Activated CD4-positive, alpha-beta T cell treated with anti-CD3 and anti-CD28 coated beads, Interleukin-2, amount 50 U/mL, for 1 hour (primary cell): ENCODE results near the gene RASSF7.
A peak's percentile ranks its signal among the peaks of the same experiment; 100 is the strongest.

Experiments
- DNase-seq: peaks from one replicate; pipeline ENCODE4 v3.0.0-alpha.2; 2020

Gene RASSF7

GRCh38 chr11:532986-533585, 27.7 kb upstream of the RASSF7 start:
- DNase-seq: no peak

DNA sequence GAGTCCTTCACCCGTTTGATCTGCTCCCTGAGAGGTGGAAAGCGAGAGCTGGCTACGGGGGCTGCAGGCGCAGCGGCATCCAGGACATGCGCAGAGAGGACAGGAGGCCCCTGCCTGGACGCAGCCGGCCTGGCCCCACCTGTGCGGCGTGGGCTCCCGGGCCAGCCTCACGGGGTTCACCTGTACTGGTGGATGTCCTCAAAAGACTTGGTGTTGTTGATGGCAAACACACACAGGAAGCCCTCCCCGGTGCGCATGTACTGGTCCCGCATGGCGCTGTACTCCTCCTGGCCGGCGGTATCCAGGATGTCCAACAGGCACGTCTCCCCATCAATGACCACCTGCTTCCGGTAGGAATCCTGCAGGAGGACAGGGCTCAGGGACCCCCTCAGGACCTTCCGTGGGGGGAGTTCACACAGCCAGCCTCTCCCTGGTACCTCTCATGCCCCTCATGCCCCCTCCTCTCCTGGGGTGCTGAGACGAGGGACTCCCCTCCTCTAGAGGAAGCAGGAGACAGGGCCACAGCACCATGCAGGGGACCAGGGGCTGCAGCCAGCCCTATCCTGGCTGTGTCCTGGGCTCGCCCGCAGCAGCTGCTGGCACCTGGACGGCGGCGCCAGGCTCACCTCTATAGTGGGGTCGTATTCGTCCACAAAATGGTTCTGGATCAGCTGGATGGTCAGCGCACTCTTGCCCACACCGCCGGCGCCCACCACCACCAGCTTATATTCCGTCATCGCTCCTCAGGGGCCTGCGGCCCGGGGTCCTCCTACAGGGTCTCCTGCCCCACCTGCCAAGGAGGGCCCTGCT, 27.0 kb upstream of the RASSF7 start:
- no peak for DNase-seq

DNA sequence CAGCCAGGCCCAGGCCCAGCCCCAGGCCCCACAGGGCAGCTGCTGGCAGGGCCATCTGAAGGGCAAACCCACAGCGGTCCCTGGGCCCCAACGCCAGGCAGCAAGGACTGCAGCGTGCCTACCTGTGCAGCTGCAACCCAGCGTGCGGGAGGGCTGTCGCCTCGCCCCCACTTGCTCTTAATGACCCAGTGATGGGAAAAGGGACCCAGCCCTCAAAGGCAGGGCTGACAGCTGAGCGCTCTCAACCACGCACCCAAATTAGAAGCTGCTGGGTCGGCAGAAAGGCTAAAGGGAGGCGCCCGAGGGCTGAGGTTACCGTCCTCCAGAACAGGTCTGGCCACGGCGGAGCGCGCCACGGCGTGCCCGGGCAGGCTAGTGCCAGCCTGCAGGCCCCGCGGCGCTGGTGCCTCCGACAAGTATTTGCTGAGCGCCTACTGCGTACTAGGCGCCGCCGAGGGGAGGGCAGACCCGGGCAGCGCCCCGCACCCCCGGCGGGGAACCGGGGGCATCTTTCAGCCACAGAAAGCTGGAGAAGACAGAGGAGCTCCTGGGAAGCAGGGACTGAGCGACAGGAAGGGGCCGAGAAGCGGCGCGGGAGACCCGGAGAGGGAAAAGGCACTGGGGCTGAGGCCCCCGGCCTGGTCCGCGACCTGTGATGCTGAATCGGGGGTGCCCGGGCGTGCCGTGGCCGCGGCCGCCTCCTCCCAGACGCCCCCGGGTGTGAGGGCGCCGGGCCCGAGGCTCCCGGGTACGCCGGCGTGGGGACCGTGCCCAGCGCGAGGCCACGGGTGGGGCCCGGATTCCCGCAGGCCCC, 26.2 kb upstream of the RASSF7 start:
- DNase-seq: peak; percentile 34

GRCh38 chr11:535210-535518, 25.6 kb upstream of the RASSF7 start:
- peak; percentile 22 for DNase-seq

GRCh38 chr11:535519-536454, 25.0 kb upstream of the RASSF7 start, which contains the start of gene HRAS:
TSS of gene HRAS (minus strand) at chr11:535576.
- peak; percentile 95 for DNase-seq

DNA sequence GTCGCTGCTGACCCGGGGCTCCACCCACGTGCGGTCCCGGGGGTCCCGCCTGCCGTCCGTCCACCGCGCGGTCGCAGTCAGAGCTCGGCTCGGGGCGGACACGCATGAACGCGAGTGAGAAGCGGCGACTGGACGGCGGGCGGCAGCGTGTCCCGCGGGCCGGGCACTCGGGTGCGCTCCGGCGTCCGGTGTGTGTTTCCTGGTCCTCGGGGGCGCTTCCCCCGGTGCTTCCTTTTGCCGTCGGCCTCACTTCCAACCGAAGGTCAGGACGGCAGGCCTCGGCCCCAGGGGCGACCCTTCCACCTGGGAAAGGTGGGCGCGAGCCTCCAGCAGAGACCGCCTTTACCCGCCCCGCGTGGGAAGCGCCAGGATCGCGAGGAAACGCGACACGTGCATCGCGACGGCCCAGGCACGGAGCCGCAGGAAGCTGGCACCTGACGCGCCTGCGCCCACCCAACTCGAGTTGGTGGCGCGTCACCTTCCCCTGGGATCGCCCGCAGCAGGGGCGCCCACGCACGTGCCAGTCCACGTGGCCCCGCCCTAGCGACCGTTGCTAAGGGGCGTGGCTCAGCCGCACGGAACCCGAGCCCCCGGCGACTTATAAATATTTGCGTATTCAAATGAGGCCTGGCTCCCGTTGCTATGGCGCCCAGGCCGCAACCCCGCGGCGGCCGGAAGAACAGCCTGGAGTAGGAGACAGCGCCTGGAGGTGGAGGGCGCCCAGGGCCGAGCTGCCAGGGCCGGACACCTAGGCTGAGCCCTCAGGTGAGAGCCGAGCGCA, 23.7 kb upstream of the RASSF7 start, which contains the start of gene LRRC56:
TSS of gene LRRC56 (plus strand) at position 687 of the 781 bp plus-strand sequence. CDS start 3,158 bp downstream, outside the sequence.
- DNase-seq: peak; percentile 89

- DNase-seq: no peak
These were observed 22.9 kb upstream of the RASSF7 start for GRCh38 chr11:537622-538430.

- DNase-seq: no peak
These were observed 22.2 kb upstream of the RASSF7 start for GRCh38 chr11:538431-539051.

GRCh38 chr11:539971-540481, 20.7 kb upstream of the RASSF7 start:
- DNase-seq: no peak

- no peak for DNase-seq
These were observed 20.0 kb upstream of the RASSF7 start for GRCh38 chr11:540583-541432.

DNA sequence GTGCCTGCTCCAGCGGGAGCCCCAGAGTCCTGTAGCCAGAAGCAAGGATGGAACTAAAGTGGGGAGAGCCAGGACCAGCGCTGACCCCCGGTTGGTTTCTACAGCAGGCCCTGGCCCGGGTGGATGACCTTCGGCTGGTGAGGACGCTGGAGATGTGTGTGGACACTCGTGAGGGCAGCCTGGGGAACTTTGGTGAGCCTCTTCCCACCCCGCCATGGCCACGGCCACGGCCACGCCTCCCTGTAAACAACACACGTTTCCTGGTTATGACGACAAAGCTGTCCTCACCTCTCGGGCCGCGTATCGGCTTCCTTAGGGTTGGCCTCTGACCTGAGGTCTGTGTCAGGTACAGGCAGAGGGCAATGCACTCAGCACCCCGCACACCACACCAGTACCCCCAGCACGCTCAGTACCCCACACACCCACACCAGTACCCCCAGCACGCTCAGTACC, 19.3 kb upstream of the RASSF7 start:
- DNase-seq: no peak

GRCh38 chr11:544817-545166, 16.0 kb upstream of the RASSF7 start:
- DNase-seq: no peak

- DNase-seq: no peak
These were observed 15.6 kb upstream of the RASSF7 start for GRCh38 chr11:545171-545570.

DNA sequence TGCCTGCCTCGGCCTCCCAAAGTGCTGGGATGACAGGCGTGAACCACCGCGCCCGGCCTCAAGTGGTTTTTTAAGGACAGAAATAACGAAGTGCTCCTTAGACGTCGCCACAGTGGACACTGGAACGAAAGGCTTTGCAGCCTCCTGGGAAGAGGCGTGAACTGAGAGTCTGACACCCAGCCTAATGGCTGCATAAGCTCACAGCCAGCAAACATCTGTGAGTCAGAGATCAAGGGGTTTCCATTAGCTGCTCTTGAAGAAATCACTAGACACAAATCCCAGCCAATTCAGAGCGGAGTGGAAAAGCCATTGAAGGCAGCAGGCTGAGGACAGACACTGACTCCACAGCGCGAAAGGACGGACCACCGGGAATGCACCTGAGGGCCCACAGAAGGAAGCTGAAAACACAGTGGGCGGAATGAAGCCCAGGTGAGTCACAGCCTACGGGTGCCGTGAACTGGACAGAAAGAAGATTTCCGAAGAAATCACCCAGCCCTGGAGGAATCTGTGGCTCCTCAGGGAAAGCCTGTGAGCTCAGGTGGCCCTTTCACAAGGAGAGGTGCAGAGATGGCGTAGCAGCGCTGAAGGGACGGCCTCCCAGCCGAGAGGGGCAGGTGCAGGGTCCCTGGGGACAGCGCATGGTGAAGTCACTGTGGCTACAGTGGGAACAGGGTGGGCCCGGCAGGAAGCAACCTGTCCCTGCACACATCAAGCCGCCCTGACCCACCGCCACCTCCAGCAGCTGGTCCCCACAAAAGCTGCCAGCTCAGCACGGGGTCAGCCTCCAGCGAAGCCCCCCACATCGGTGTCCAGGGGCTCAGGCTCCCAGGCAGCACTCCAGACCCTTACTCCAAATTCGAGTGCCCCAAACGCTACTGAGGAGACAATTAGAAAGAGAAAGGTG, 11.8 kb upstream of the RASSF7 start:
- DNase-seq: no peak

GRCh38 chr11:550021-550745, 10.6 kb upstream of the RASSF7 start:
- no peak for DNase-seq

DNA sequence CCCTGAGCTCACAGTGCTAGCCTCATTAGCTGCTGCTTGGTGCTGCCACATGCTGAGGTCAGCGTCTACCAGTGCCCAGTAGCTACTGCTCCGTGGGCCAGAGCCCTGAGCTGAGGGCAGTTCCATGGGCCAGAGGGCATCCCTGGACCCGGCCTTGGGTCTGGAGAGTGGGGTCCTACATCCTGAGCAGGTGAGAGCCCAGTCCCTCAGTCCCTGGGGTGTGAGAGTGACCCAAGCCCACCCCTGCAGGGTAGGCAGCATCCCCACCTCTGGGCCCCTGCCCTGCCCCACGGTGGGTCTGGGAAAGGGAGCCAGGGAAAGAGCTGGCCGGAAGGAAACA, 10.1 kb upstream of the RASSF7 start:
- no peak for DNase-seq

GRCh38 chr11:551131-551530, 9.6 kb upstream of the RASSF7 start:
- DNase-seq: no peak
